Measurements from ENCODE around the gene ELMOD2. TPM values are rescaled to one million over a fixed set of nuclear protein-coding genes. Genes with fewer than 3 reads are reported as not detected.
A peak's percentile ranks its signal among the peaks of the same experiment; 100 is the strongest.

Gene ELMOD2
- 32.5 and 37.6 TPM in 2 replicates for total RNA-seq

DNA sequence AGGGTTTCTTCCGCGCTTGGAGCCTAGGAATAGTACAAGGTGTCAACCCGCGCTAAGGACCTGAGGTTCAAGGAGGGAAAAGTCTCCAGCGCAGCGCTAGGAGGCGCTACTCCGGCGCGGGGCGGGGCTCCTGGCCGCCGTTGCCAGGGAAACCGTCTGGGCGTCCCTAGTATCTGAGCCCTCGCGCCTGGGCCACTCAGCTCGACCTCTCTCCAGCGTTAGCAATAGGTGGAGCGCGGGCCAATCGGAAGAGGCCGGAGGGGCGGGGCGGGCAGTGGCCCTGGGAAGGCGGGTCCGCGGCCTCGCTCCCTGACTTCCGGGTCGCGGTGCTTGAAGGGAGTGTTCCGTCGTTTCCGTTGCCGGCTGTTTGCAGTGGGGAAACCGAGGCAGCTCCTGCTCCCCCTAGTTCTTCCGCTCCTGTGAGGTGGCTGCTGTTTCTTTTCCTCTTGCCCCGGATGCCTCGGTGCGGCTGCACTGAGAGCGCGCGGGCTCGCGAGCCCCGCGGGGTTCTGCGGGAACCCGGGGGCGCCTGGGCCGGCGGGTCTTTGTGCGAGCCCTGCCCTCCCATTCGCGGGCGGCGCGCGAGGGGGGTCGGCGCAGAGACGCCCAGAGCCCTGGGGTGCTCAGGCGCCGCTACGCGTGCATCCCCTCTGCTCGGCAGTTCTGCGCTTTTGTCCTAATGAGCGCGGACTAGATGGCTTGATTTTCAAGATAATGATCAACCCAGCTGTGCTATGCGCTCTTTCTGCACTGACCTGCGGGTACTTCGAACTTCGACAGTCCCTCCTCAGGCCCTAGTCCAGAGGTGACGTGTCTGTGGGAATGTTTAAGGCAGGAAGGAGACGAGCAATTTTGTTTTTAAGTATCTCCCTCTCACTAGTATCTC lies at the start of gene ELMOD2:
Gene ELMOD2 (plus strand): TSS at position 312 of the 886 bp plus-strand sequence. CDS start 1,261 bp downstream, outside the sequence.
- TF ChIP-seq, protein P1, sequence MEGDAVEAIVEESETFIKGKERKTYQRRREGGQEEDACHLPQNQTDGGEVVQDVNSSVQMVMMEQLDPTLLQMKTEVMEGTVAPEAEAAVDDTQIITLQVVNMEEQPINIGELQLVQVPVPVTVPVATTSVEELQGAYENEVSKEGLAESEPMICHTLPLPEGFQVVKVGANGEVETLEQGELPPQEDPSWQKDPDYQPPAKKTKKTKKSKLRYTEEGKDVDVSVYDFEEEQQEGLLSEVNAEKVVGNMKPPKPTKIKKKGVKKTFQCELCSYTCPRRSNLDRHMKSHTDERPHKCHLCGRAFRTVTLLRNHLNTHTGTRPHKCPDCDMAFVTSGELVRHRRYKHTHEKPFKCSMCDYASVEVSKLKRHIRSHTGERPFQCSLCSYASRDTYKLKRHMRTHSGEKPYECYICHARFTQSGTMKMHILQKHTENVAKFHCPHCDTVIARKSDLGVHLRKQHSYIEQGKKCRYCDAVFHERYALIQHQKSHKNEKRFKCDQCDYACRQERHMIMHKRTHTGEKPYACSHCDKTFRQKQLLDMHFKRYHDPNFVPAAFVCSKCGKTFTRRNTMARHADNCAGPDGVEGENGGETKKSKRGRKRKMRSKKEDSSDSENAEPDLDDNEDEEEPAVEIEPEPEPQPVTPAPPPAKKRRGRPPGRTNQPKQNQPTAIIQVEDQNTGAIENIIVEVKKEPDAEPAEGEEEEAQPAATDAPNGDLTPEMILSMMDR (IDR thresholded peaks at IDR 0.05; ENCODE audit: insufficient read depth, low read depth, low read length) = peak; percentile 93
- peak; percentile 97 for DNase-seq (ENCODE audit: low read depth)
- H3K4me3 ChIP-seq (ENCODE audit: low read depth, low read length) = peak within 1 kb of the TSS; percentile 89

- no peak overlapping the region for H3K4me3 ChIP-seq (ENCODE audit: low read depth, low read length)
- no peak for DNase-seq (ENCODE audit: low read depth)
- TF ChIP-seq, protein P1 (IDR thresholded peaks at IDR 0.05; ENCODE audit: insufficient read depth, low read depth, low read length) = no peak
These were observed 40.5 kb upstream of the ELMOD2 start for GRCh38 chr4:140483445-140483844.

GRCh38 chr4:140485939-140486338 lies 38.0 kb upstream of the ELMOD2 start:
- TF ChIP-seq, protein P1 (IDR thresholded peaks at IDR 0.05; ENCODE audit: insufficient read depth, low read depth, low read length) = no peak
- DNase-seq (ENCODE audit: low read depth) = no peak
- no peak overlapping the region for H3K4me3 ChIP-seq (ENCODE audit: low read depth, low read length)

GRCh38 chr4:140497405-140497746 lies 26.6 kb upstream of the ELMOD2 start:
- no peak overlapping the region for H3K4me3 ChIP-seq (ENCODE audit: low read depth, low read length)
- no peak for DNase-seq (ENCODE audit: low read depth)
- TF ChIP-seq, protein P1 (IDR thresholded peaks at IDR 0.05; ENCODE audit: insufficient read depth, low read depth, low read length) = no peak

DNA sequence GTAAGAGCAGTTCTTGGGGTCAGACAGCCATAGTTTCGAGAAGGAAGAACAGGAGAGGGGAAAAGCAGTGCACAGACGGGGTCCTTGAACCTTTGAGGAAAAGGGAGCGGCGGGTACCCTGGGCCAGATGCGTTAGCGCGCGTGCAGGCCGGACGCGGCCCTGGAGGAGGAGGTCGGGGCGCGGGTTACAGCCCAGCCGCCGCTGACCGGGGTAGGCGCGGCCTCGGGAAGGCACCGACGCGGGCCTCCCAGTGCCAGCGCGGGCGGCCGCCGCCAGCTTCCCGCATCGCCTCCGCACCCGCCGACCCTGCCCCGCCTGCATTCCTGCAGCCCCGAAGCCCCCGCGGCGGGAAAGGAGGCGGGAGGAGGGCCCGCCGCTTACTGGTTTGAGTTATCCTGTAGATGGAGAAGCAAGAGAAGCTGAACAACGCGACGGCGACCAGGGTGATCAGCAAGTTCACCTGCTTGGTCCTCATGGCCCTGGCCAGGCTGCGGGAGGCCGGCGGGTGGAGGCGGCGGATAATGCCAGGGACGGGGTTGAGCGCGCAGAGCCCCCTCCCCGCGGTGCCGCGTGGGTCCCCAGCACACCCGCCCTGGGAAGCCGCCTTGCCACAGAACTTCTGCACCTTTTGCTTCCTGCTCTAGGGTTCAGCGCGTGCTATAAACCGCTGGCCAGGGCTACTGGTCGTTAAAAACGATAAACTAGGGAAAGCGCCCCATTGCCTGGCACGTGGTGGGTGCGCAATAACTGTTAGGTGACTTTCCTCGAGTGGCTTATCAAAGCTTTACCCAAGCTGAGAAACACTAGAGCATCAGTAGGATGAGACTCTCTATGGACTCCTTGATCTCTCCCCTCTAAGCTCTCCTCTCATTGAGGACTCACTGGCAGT lies 26.0 kb upstream of the ELMOD2 start, which contains the start of gene MGAT4D:
Gene MGAT4D (minus strand): TSS at position 547 of the 890 bp plus-strand sequence. CDS start 71 bp downstream, at position 476.
- H3K4me3 ChIP-seq (ENCODE audit: low read depth, low read length) = no peak within 1 kb of the TSS
- no peak for DNase-seq (ENCODE audit: low read depth)
- TF ChIP-seq, protein P1 (IDR thresholded peaks at IDR 0.05; ENCODE audit: insufficient read depth, low read depth, low read length) = no peak

DNA sequence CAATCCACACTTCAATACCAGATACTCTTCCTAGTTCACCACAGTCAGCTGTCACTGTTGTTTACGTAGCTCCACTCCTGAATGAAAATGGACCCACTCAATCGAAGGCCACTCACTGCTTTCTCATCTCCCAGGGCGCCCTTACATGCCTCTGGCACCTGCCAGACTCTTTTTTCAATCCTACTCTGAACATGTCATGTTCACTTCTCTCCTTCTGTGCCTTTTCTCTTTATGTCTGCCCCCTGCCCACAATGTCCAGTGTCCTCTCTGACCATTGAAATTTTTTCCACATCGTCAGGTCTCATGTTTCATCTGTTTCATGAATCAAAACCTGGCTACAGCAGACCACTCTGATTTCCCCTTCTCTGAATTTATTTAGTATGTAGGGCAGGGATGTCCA lies 24.6 kb upstream of the ELMOD2 start:
- TF ChIP-seq, protein P1 (IDR thresholded peaks at IDR 0.05; ENCODE audit: insufficient read depth, low read depth, low read length) = no peak

More for the DNA sequence above, 24.6 kb upstream of the ELMOD2 start:
- no peak for DNase-seq (ENCODE audit: low read depth)
- H3K4me3 ChIP-seq (ENCODE audit: low read depth, low read length) = no peak overlapping the region

All from fibroblast of villous mesenchyme (primary cell).